Activated CD4-positive, CD25-positive, alpha-beta regulatory T cell treated with anti-CD3 and anti-CD28 coated beads, Interleukin-2, amount 50 U/mL, for 72 hours (primary cell): ENCODE measurements around the gene KIAA0586.
"Not testable (repeated sequence)": the region's sequence is repeated elsewhere in the genome, so short reads cannot be mapped to it uniquely, and the experiment has no call there.

Source experiments
- DNase-seq: peaks from one replicate; pipeline ENCODE4 v3.0.0; 2021

Gene KIAA0586

DNA sequence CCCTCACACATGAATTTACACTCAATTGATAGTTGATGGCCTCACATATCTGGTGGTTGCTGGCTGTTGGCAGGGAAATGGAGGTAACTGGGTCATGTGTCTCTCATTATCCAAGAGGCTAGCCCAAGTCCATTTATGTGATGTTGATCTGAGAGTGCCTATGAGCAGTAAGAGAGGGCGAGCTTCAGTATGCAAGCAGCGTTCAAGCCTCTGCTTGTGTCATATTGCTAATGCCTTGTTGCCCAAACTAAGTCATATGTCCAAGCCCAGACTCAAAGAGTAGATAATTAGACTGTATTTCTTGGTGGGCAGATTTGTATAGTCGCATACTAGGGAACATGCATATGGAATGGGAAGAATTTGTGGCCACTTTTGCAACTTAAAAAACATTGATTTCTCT is 126.4 kb downstream of the KIAA0586 start:
- no peak for DNase-seq

DNA sequence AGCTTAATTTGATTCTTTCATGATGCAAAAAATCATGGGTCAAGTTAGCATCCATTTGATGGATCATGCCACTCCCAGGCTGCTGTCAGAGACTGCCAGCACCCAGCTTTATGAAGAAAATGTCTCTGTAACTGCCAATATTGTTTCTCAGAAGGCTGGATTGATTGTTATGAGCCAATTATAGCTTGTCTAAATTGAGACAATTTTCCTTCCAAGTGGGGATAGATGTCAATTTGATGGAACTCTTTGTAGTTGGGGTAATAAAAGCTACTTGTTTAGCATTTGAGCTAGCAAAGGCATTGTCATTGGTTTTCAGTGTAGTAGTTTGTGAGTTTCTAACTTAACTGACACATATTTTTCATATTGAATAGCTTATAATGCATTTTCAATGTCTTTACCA is 128.1 kb downstream of the KIAA0586 start:
- DNase-seq: no peak

DNA sequence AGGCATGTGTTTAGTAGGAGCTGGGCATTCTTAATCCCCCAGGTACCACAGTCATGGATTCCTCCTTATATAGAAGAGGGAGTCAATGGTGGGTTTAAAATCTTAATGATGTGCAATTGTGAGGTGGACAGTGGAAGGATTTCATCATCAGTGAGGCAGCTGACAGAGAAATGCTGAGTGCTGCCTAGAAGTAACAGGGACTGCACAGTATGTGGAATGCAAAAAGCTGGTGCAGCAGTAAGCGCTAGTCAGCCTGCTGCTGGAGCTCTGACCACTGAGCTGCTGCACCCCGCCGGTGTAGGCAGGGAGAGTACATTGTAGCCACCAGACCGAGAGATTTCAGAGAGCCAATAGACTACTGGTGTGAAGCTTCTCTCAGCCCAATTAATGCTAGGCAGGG is 129.7 kb downstream of the KIAA0586 start:
- no peak for DNase-seq

DNA sequence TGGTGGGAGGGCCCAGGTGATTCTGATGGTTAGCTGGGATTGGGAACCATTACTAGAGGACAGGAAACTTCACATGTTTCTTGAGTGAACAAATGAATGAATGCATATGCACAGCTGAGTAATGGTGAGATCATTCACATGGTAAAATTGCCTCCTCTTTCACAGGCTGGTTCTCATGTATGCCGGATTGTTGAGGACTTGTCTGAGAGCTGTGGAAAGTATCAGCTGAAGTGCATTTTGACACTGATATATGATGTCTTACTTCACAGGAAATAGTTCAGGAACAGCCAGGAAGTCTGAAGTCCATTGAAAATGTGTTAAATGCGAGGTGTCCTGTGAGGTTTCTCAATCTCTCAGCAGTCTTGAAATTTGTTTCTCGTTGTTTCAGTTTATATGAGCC is 132.7 kb downstream of the KIAA0586 start:
- DNase-seq: no peak

DNA sequence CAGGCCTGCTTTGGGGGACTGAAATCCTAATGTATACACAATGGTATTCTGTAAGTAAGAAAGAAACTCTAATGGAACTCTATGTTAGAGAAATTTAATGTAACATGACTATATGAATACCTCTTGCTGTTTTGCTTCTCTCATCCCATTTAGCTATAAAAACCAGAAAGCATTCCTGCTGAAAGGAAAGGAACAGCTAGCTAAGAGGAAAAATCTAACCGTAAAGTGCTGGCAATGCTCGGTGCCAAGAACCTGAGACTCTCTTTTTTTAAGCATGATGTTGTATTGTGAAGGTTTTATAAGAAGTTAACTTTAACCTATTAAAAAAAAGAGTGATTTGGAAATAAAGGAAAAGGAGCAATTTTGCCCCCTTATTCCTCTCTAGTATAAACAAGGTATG is 134.6 kb downstream of the KIAA0586 start:
- no peak for DNase-seq

- DNase-seq: no peak
Measured at GRCh38 chr14:58563978-58564377, 136.5 kb downstream of the KIAA0586 start.

- no peak for DNase-seq
Measured at GRCh38 chr14:58565832-58566231, 138.3 kb downstream of the KIAA0586 start.

DNA sequence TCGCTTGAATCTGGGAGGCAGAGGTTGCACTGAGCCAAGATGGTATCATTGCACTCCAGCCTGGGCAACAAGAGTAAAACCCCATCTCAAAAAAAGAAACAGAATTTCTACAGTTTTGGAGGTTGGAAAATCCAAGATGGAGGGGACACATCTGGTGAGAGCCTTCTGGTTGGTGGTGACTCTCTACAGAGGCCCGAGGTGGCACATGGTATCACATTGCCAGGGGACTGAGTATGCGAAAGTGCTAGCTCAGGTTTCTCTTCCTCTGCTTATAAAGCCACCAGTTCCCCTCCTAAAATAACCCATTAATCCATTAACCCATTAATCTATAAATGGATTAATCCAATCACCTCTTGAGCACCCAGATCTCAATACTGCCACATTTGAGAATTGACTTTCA is 139.5 kb downstream of the KIAA0586 start:
- DNase-seq: no peak

DNA sequence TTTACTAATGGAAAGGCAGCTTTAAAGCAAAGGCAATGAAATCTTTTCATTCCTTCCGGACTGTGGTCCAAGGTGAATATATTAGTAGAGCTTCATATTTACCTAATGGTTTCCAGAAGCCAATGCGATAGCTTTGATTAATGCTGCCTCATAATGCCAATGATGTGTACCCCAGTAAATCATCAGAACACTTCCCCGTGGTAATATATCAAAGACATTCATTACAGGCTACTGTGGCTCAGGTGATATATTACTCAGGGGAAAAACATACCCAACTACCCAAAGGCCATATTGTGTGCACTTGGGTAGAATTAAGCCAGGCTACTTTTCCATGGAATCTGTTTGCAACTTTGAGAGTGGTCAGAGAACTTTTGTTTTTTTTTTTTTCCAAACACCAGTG is 140.8 kb downstream of the KIAA0586 start:
- no peak for DNase-seq

GRCh38 chr14:58571256-58571655 is 143.7 kb downstream of the KIAA0586 start:
- no peak for DNase-seq

GRCh38 chr14:58571769-58572472 is 144.4 kb downstream of the KIAA0586 start:
- DNase-seq: no peak

DNA sequence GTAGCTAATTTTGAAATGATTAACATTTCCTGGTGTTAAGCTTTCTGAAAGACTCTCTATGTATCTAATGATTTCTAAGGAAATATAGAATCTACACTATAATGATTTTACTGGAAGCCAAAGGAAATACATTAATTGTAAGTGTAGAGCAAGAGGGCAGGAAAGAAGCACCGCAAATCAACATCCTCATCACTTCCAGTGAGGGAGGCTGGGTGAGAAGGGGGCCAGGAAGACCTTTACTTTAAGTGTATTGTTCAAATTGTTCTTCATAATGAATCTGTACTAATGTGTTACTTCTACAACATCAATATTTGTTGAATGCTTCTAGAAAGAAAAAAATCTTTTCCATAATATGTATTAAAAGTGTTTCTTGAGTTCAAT is 144.9 kb downstream of the KIAA0586 start:
- no peak for DNase-seq

DNA sequence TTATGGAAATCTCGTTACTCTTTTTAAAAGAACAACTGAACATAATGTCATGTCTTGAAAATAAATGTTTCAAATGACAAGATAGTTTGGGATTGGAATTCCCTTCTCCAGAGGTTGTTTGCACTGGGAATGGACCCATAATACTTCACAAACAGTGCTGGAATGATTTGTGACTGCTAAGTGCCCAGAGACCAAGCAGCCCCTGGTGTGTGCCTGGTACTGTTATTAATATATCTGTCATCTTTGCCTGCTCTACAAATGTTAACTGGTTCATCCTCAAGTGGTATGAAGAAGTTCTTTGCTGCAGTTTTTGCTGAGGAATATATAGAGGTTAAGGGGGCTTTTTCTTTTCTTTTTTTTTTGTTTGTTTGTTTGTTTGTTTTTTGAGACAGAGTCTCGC is 145.3 kb downstream of the KIAA0586 start:
- no peak for DNase-seq

- no peak for DNase-seq
Measured at GRCh38 chr14:58574623-58575022, 147.1 kb downstream of the KIAA0586 start.

DNA sequence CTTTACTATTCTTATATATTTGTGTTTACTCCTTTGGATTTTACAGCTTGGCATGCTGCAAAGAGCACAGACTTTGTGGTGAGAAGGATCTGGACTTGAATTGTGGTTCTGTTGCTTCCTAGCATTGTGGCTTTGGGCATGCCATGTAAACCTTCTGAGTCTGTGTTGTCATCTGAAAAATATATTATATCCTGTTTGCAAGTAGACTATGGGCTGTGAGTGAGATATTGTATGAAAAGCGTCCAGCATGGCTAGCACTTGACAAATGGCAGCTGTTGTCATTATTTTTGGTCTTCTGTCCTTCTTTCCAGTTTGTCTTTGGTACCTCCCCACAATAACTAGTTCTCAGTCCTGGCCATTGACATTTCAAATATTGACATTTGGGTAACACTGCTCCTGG is 148.4 kb downstream of the KIAA0586 start:
- DNase-seq: no peak

DNA sequence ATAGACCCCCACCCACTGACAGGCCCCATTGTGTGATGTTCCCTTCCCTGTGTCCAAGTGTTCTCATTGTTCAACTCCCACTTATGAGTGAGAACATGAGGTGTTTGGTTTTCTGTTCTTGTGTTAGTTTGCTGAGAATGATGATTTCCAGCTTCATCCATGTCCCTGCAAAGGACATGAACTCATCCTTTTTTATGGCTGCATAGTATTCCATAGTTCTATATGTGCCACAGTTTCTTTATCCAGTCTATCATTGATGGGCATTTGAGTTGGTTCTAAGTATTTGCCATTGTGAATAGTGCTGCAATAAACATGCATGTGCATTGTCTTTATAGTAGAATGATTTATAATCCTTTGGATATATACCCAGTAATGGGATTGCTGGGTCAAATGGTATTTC is 152.5 kb downstream of the KIAA0586 start:
- not testable (repeated sequence) for DNase-seq

DNA sequence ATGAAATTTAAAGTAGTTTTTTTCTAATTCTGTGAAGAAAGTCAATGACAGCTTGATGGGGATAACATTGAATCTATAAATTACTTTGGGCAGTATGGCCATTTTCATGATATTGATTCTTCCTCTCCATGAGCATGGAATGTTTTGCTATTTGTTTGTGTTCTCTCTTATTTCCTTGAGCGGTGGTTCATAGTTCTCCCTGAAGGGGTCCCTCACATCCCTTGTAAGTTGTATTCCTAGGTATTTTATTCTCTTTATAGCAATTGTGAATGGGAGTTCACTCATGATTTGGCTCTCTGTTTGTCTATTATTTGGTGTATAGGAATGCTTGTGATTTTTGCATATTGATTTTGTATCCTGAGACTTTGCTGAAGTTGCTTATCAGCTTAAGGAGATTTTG is 153.9 kb downstream of the KIAA0586 start:
- DNase-seq: not testable (repeated sequence)

GRCh38 chr14:58584383-58584782 is 156.9 kb downstream of the KIAA0586 start:
- DNase-seq: no peak

DNA sequence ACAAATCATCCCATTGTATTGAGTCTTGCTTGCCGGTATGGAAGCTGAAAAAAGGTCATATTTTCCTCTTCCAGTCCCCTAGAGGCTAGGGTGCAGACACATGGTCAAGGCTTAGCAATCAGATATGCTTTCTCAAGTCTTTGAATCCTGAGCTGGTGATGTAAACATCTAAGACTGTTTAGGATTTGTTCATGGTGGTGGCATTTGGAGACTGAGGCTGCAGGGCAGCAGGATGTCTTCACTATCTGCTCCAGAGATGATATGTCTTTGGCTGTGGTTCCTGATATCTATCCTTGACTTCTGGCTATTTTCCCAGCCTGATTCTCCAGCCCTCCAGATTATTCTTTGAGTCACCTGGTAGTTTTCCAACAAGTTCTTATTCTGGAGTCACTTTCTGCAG is 159.8 kb downstream of the KIAA0586 start:
- DNase-seq: no peak

DNA sequence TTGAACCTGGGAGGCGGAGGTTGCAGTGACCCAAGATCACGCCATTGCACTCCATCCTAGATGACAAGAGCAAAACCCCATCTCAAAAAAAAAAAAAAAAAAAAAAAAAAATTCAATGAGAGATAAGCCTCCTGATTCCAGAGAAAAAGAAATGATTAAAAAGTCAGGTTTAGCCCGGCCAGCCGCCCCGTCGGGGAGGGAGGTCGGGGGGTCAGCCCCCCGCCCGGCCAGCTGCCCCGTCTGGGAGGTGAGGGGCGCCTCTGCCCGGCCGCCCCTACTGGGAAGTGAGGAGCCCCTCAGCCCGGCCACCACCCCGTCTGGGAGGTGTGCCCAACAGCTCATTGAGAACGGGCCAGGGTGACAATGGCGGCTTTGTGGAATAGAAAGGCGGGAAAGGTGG is 160.8 kb downstream of the KIAA0586 start:
- not testable (repeated sequence) for DNase-seq

DNA sequence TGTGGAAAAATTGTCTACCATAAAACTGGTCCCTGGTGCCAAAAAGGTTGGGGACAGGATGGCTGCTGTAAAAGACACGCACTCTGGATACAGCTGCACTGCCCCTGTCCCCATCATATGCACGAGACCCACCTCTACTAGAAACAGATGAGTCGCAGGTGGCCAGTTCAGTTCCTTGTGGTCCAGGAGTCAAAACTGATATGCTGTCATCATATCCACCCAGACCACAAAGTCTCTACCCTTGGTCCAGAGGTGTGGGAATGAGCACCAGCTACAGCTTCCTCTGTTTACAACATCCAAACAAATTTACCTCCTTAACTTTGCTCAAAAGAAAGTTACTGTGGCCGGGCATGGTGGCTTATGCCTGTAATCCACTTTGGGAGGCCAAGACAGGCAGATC is 166.5 kb downstream of the KIAA0586 start:
- DNase-seq: no peak

DNA sequence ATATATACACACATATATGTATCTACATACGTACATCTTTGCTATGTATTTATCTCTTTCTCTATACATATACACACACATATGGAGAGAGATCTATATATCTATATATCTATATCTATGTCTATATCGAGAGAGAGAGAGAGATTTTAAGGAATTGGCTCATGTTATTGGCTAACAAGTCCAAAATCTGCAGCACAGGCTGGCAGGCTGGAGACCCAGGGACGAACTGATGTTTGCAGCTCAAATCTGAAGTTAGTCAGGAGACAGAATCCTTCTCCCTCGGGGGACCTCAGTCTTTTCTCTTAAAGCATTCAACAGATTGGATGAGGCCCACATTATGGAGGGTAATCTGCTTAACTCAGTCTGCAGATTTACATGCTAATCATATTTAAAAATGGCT is 169.5 kb downstream of the KIAA0586 start:
- no peak for DNase-seq

DNA sequence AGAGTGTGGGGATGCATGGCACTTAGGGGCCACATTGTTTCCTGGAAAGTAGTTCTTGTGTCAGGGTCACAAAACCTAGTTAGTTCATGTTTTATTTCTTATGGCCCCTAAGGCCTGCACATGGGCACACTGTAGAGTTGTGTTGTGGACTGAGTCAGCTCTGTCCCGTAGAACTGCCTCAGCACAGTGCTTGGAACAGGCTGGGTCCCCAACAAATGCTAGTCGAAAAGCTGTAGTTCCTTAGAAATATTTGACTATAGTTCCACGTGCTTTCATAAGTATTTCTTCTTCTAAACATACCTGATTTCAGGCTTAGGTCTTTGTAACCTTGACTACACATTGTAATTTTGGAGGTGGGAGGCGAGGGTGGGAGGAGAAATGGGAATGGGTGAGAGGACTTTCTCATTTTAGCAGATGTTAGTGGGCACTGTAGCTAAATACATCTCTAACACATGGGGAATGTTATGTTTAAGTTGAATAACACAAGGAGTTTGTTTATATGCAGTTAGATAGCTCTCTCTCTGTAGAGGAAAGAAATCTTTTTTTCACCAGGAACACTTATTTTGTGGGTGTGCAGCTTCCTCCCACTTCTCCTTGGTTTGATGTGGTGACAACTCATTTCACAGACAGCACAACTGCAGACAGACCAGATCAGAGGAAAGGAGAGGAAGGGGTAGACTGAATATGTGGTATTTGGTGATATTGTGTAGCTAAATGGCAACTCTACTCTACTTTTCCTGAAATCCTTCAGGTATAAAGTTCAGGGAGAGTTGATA is 170.7 kb downstream of the KIAA0586 start:
- DNase-seq: no peak

DNA sequence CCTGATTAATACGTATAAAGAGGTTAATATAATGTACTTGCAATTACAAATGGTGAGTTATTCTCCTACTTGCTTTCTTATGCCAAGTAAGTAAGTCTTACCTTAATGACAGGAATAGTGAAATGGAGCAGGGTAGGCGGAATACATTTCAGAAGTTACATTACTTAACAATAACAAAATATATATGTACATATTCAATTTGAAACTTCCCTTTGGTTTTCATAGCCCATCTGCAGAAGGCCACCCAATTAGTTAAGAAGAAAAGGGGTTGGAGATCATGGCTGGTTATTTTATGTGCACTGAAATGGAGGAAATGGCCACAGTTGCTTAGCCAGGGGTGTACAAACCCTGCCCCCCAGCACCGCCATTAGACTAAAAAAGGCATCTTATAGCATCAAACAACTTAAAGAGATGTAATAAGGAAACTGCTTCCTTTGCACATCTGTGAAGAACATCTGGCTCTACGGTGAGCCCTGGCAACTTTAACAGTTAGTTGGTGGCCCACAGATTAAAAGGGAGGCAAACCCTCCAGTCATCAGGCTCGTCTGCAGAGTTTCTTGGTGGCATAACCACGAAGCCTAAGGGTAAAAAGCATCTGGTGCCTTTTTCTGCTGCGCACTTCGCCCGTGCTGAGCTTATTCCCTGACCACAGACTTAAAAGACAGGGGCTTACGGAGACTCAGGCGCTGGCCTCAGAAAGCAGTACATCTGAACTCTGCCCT is 171.4 kb downstream of the KIAA0586 start:
- no peak for DNase-seq
